Neutrophil (primary cell): ENCODE results near the gene PREX1.
A peak's percentile ranks its signal among the peaks of the same experiment; 100 is the strongest.

ENCODE experiments used
- H3K27ac ChIP-seq: fragments of 200-600 bp; sonication (generic); 2 replicates; pipeline ENCODE4 v1.5.1; 2016; ENCODE audit warnings: mild to moderate bottlenecking, moderate library complexity
- H3K27me3 ChIP-seq: fragments of 200-600 bp; sonication (generic); 2 replicates; pipeline ENCODE4 v1.6.0; 2016; ENCODE audit warnings: mild to moderate bottlenecking
- H3K36me3 ChIP-seq: fragments of 200-600 bp; sonication (generic); 2 replicates; pipeline ENCODE4 v1.5.1; 2017
- H3K4me1 ChIP-seq, 2 experiments: fragments of 200-600 bp in 1 of 2; sonication (generic) in 1 of 2; 1 replicate in 1 of 2; 2 replicates in 1 of 2; pipeline versions ENCODE4 v1.5.1 to v1.6.1; 2013 to 2016; ENCODE audit warnings: low read depth in 1 of 2, low read length in 1 of 2, mild to moderate bottlenecking in 1 of 2, moderate library complexity in 1 of 2; ENCODE audit not compliant: control insufficient read depth in 1 of 2, insufficient read depth in 1 of 2
- H3K4me3 ChIP-seq, 2 experiments: fragments of 200-600 bp in 1 of 2; sonication (generic) in 1 of 2; 1 replicate in 1 of 2; 2 replicates in 1 of 2; pipeline ENCODE4 v1.5.1; 2013 to 2016; ENCODE audit warnings: low read depth in 1 of 2, low read length in 1 of 2, mild to moderate bottlenecking in 1 of 2, moderate library complexity in 1 of 2
- H3K9me3 ChIP-seq: fragments of 200-600 bp; sonication (generic); 2 replicates; pipeline ENCODE4 v1.5.1; 2016
- CTCF ChIP-seq: fragments of 200-600 bp; sonication (generic); IDR thresholded peaks from 2 replicates; pipeline ENCODE4 v1.5.1; 2016; ENCODE audit warnings: antibody characterized with exemption

The PREX1 gene

GRCh38 chr20:48695738-48696137 is 132.1 kb downstream of the PREX1 start:
- Histone ChIP-seq H3K4me1 (peaks cover 0 to 5% of the 10 kb centered on the region in 2 experiments), H3K27me3 (no peaks in the 10 kb centered on the region), H3K4me3 (no peak overlapping the region), H3K36me3 (peaks cover 98% of the 10 kb centered on the region), H3K27ac (peak overlapping the region; percentile 32), H3K9me3 (no peaks in the 10 kb centered on the region)
- TF ChIP-seq CTCF: no peak

- peaks cover 98% of the 10 kb centered on the region for H3K36me3 ChIP-seq
- peak overlapping the region; percentile 32 for H3K27ac ChIP-seq
- H3K27me3 ChIP-seq: no peaks in the 10 kb centered on the region
- no peaks in the 10 kb centered on the region for H3K9me3 ChIP-seq
- no peak for TF ChIP-seq CTCF
- H3K4me3 ChIP-seq: no peak overlapping the region
- peaks cover 0 to 6% of the 10 kb centered on the region in 2 experiments for H3K4me1 ChIP-seq
Observed at GRCh38 chr20:48695255-48695654, 132.5 kb downstream of the PREX1 start.

- H3K36me3 ChIP-seq: peaks cover 98% of the 10 kb centered on the region
- no peak for TF ChIP-seq CTCF
- no peak overlapping the region for H3K4me3 ChIP-seq
- no peaks in the 10 kb centered on the region for H3K9me3 ChIP-seq
- H3K27me3 ChIP-seq: no peaks in the 10 kb centered on the region
- H3K27ac ChIP-seq: peak overlapping the region; percentile 25
- H3K4me1 ChIP-seq: peaks cover 0 to 6% of the 10 kb centered on the region in 2 experiments
Observed at GRCh38 chr20:48694381-48694865, 133.4 kb downstream of the PREX1 start.

- H3K4me3 ChIP-seq: no peak overlapping the region
- H3K9me3 ChIP-seq: no peaks in the 10 kb centered on the region
- TF ChIP-seq CTCF: no peak
- peaks cover 10 to 21% of the 10 kb centered on the region in 2 experiments for H3K4me1 ChIP-seq
- peak overlapping the region; percentile 1 for H3K27ac ChIP-seq
- H3K36me3 ChIP-seq: peaks cover 98% of the 10 kb centered on the region
- H3K27me3 ChIP-seq: no peaks in the 10 kb centered on the region
Observed at GRCh38 chr20:48691523-48691922, 136.3 kb downstream of the PREX1 start.

GRCh38 chr20:48690888-48691287 is 136.9 kb downstream of the PREX1 start:
- H3K4me3 ChIP-seq: no peak overlapping the region
- peak overlapping the region; percentile 1 for H3K27ac ChIP-seq
- H3K36me3 ChIP-seq: peaks cover 98% of the 10 kb centered on the region
- H3K9me3 ChIP-seq: no peaks in the 10 kb centered on the region
- no peaks in the 10 kb centered on the region for H3K27me3 ChIP-seq
- TF ChIP-seq CTCF: no peak
- H3K4me1 ChIP-seq: peaks cover 10 to 21% of the 10 kb centered on the region in 2 experiments
